Ovary (tissue), 9 donors: ENCODE measurements around the gene CCDC171. TPM values are rescaled to one million over a fixed set of nuclear protein-coding genes. Genes with fewer than 3 reads are reported as not detected.

Experiments
- DNase-seq, 5 donors: peaks; one replicate each; pipeline ENCODE4 v3.0.0-alpha.2; 2019 to 2020
- H3K27ac ChIP-seq, 2 donors: fragments of 200-600 bp; one replicate each; pipeline versions ENCODE4 v1.5.1 to v1.8.0; 2019 to 2022
- H3K27me3 ChIP-seq: fragments of 200-600 bp; one replicate; pipeline ENCODE4 v1.8.0; 2022
- H3K36me3 ChIP-seq: fragments of 200-600 bp; sonication (generic); one replicate; pipeline ENCODE4 v1.5.1; 2019
- H3K4me1 ChIP-seq: one replicate; pipeline ENCODE4 v1.8.1; 2013; ENCODE audit warnings: mild to moderate bottlenecking, moderate library complexity; ENCODE audit not compliant: insufficient read depth
- H3K4me3 ChIP-seq: fragments of 200-600 bp; sonication (generic); one replicate; pipeline ENCODE4 v1.5.1; 2017
- H3K9me3 ChIP-seq, 2 donors: fragments of 200-600 bp in 1 of 2; sonication (generic) in 1 of 2; one replicate each; pipeline versions ENCODE4 v1.5.1 to v1.8.1; 2013 to 2019; ENCODE audit warnings: mild to moderate bottlenecking in 1 of 2, moderate library complexity in 1 of 2
- CTCF ChIP-seq, 3 donors: fragments of 450-650 bp in 2 of 3; fragments of 200-600 bp in 1 of 3; IDR thresholded peaks; one replicate each; pipeline versions ENCODE4 v1.5.1 to v1.8.0; 2016 to 2022; ENCODE audit warnings: antibody characterized with exemption in 3 of 3, mild to moderate bottlenecking in 1 of 3
- EP300 ChIP-seq: sonication (generic); formaldehyde crosslinking; IDR thresholded peaks from one replicate; pipeline ENCODE4 v1.6.1; 2017; ENCODE audit warnings: antibody characterized with exemption
- POLR2A ChIP-seq: fragments of 450-650 bp; IDR thresholded peaks from one replicate; pipeline ENCODE4 v1.6.1; 2017; ENCODE audit warnings: antibody characterized with exemption, mild to moderate bottlenecking, moderate library complexity
- WGBS, 3 donors: extraction: QIAGEN DNeasy Blood & Tissue Kit in 1 of 3; methylation state at CpG; one replicate each; pipeline versions ENCODE4 v1.1.5 to v1.1.7; 2013 to 2017; 5-methylcytosine and 5-hydroxymethylcytosine counted together
- intact Hi-C, 4 donors: fragments of 100-400 bp; cut with DNase I; formaldehyde crosslinking; loops; one replicate each; pipeline versions ENCODE4 v1.11.0 to v1.15.1; 2022 to 2023
- polyA plus RNA-seq, 2 donors: library from polyadenylated mRNA; stranded (reverse); fragments of 200-250 nt in 1 of 2; fragments of 350-450 nt in 1 of 2; fragmentation: Illumina TruSeq in 1 of 2; extraction: RNeasy Lipid Tissue Mini Kit (QIAGEN cat#74804) in 1 of 2; gene quantifications; one replicate each; pipeline ENCODE4 v1.2.3, GENCODE V29; 2013 to 2014
- total RNA-seq, 7 donors: library from RNA; depleted of rRNA in 2 of 7; stranded (reverse); fragments of >200 nt in 2 of 7; fragmentation: NEBNext Ultra II Directional in 3 of 7; extraction: Animal tissue kit (Norgen Biotek cat#: 25700) in 3 of 7; gene quantifications; one replicate each; pipeline versions ENCODE4 v1.1.0 to v1.2.4, GENCODE V29; 2016 to 2023
- donor health status: DM: no; HTN: no; CAD: no; lungs with moderate emphysema.
- donor health status: DM: no; HTN: no; CAD: no.
- donor health status: Bipolar disorder and iron deficiency.
- donor health status: DM: yes; HTN: yes; CAD: no.
- donor health status: DM: no; HTN: no; CAD: no.
- donor health status: DM: yes; HTN: yes; CAD: no.

The CCDC171 gene
- total and polyA plus RNA-seq, 9 donors = 2.0 to 6.1 (median 5.0) TPM

GRCh38 chr9:15642369-15642962, 89.6 kb downstream of the CCDC171 start:
- Histone ChIP-seq H3K36me3 (no peaks in the 10 kb centered on the region), H3K4me1 (no peaks in the 10 kb centered on the region), H3K27me3 (no peaks in the 10 kb centered on the region), H3K9me3 (peaks cover 0 to 4% of the 10 kb centered on the region in 2 donors), H3K4me3 (no peak overlapping the region), H3K27ac (no peak overlapping the region)
- WGBS, 3 donors = 34 to 90% (median 63%) methylated on average over 2 of the region's 2 CpGs
- TF ChIP-seq POLR2A = no peak
- no peak for DNase-seq
- intact Hi-C loops = no loop called here

GRCh38 chr9:15670246-15670645, 117.4 kb downstream of the CCDC171 start:
- no peak for TF ChIP-seq EP300
- no peak for TF ChIP-seq CTCF (IDR thresholded peaks at IDR 0.05)
- TF ChIP-seq POLR2A = no peak
- Histone ChIP-seq H3K27me3 (no peaks in the 10 kb centered on the region), H3K4me3 (no peak overlapping the region), H3K9me3 (no peaks in the 10 kb centered on the region), H3K4me1 (no peaks in the 10 kb centered on the region), H3K36me3 (no peaks in the 10 kb centered on the region), H3K27ac (no peak overlapping the region)
- intact Hi-C loops = no loop called here
- DNase-seq = no peak

GRCh38 chr9:15670894-15671293, 118.1 kb downstream of the CCDC171 start:
- no peak for DNase-seq
- no peaks in the 10 kb centered on the region for H3K4me1 ChIP-seq
- 95 to 98% (median 95%) methylated on average over 7 of the region's 7 CpGs for WGBS, 3 donors
- no peaks in the 10 kb centered on the region for H3K36me3 ChIP-seq
- no peaks in the 10 kb centered on the region for H3K27me3 ChIP-seq
- no peaks in the 10 kb centered on the region for H3K9me3 ChIP-seq
- intact Hi-C loops = no loop called here
- TF ChIP-seq CTCF (IDR thresholded peaks at IDR 0.05) = no peak
- TF ChIP-seq EP300 = no peak
- TF ChIP-seq POLR2A = no peak
- H3K4me3 ChIP-seq = no peak overlapping the region
- H3K27ac ChIP-seq = no peak overlapping the region

- TF ChIP-seq EP300 (no peak), POLR2A (no peak), CTCF (IDR thresholded peaks at IDR 0.05) (no peak)
- H3K27me3 ChIP-seq = no peaks in the 10 kb centered on the region
- no peaks in the 10 kb centered on the region for H3K36me3 ChIP-seq
- intact Hi-C loops = no loop called here
- no peak overlapping the region for H3K4me3 ChIP-seq
- no peaks in the 10 kb centered on the region for H3K9me3 ChIP-seq
- H3K27ac ChIP-seq = no peak overlapping the region
- no peak for DNase-seq
- H3K4me1 ChIP-seq = no peaks in the 10 kb centered on the region
Measured at GRCh38 chr9:15693701-15694100, 140.9 kb downstream of the CCDC171 start.

- H3K9me3 ChIP-seq = no peaks in the 10 kb centered on the region
- no peaks in the 10 kb centered on the region for H3K27me3 ChIP-seq
- no peaks in the 10 kb centered on the region for H3K4me1 ChIP-seq
- H3K4me3 ChIP-seq = no peak overlapping the region
- TF ChIP-seq EP300 (no peak), CTCF (IDR thresholded peaks at IDR 0.05) (no peak), POLR2A (no peak)
- DNase-seq = no peak
- H3K36me3 ChIP-seq = no peaks in the 10 kb centered on the region
- intact Hi-C loops = no loop called here
- H3K27ac ChIP-seq = no peak overlapping the region
- WGBS, 3 donors = 24 to 36% (median 33%) methylated on average over 1 of the region's 1 CpG
Measured at GRCh38 chr9:15696979-15697378, 144.1 kb downstream of the CCDC171 start.
